ENCODE measurements around the gene ALG8.

The ALG8 gene

GRCh38 chr11:78132475-78132874 lies 7.0 kb downstream of the ALG8 start:
- H3K4me3 ChIP-seq (replicated peaks; ENCODE audit: low read depth, low read length) = no peak overlapping the region
- no peak for DNase-seq (ENCODE audit: extremely low read depth, low read depth)
- no peak for TF ChIP-seq CTCF (IDR thresholded peaks at IDR 0.05; ENCODE audit: low read depth, low read length, missing control alignments)

- no peak for DNase-seq (ENCODE audit: extremely low read depth, low read depth)
- H3K4me3 ChIP-seq (replicated peaks; ENCODE audit: low read depth, low read length) = no peak overlapping the region
- no peak for TF ChIP-seq CTCF (IDR thresholded peaks at IDR 0.05; ENCODE audit: low read depth, low read length, missing control alignments)
Measured at GRCh38 chr11:78131956-78132355, 7.5 kb downstream of the ALG8 start.

GRCh38 chr11:78127403-78127802 lies 12.0 kb downstream of the ALG8 start:
- H3K4me3 ChIP-seq (replicated peaks; ENCODE audit: low read depth, low read length) = no peak overlapping the region
- no peak for TF ChIP-seq CTCF (IDR thresholded peaks at IDR 0.05; ENCODE audit: low read depth, low read length, missing control alignments)
- DNase-seq (ENCODE audit: extremely low read depth, low read depth) = no peak

- no peak overlapping the region for H3K4me3 ChIP-seq (replicated peaks; ENCODE audit: low read depth, low read length)
- no peak for DNase-seq (ENCODE audit: extremely low read depth, low read depth)
- TF ChIP-seq CTCF (IDR thresholded peaks at IDR 0.05; ENCODE audit: low read depth, low read length, missing control alignments) = no peak
Measured at GRCh38 chr11:78112582-78113275, 26.7 kb downstream of the ALG8 start.

GRCh38 chr11:78111298-78111697 lies 28.1 kb downstream of the ALG8 start:
- TF ChIP-seq CTCF (IDR thresholded peaks at IDR 0.05; ENCODE audit: low read depth, low read length, missing control alignments) = no peak
- H3K4me3 ChIP-seq (replicated peaks; ENCODE audit: low read depth, low read length) = no peak overlapping the region
- no peak for DNase-seq (ENCODE audit: extremely low read depth, low read depth)

GRCh38 chr11:78110830-78111229 lies 28.6 kb downstream of the ALG8 start:
- H3K4me3 ChIP-seq (replicated peaks; ENCODE audit: low read depth, low read length) = no peak overlapping the region
- DNase-seq (ENCODE audit: extremely low read depth, low read depth) = no peak
- no peak for TF ChIP-seq CTCF (IDR thresholded peaks at IDR 0.05; ENCODE audit: low read depth, low read length, missing control alignments)

GRCh38 chr11:78110351-78110750 lies 29.1 kb downstream of the ALG8 start:
- no peak for TF ChIP-seq CTCF (IDR thresholded peaks at IDR 0.05; ENCODE audit: low read depth, low read length, missing control alignments)
- no peak overlapping the region for H3K4me3 ChIP-seq (replicated peaks; ENCODE audit: low read depth, low read length)
- DNase-seq (ENCODE audit: extremely low read depth, low read depth) = no peak

Measured in HFF-Myc (cell line).